Suprapubic skin (tissue), 4 donors: ENCODE results near the gene ZNF664. TPM values are rescaled to one million over a fixed set of nuclear protein-coding genes. Genes with fewer than 3 reads are reported as not detected.

Experiments
- DNase-seq, 2 donors: peaks; one replicate each; pipeline ENCODE4 v3.0.0-alpha.2; 2019; ENCODE audit warnings: low spot score in 2 of 2
- H3K27ac ChIP-seq: fragments of 200-600 bp; sonication (generic); one replicate; pipeline ENCODE4 v1.5.1; 2019
- H3K27me3 ChIP-seq: fragments of 200-600 bp; sonication (generic); one replicate; pipeline ENCODE4 v1.5.1; 2019
- H3K36me3 ChIP-seq: fragments of 200-600 bp; sonication (generic); one replicate; pipeline ENCODE4 v1.5.1; 2019
- H3K4me1 ChIP-seq: fragments of 200-600 bp; sonication (generic); one replicate; pipeline ENCODE4 v1.5.1; 2019
- H3K4me3 ChIP-seq: fragments of 200-600 bp; sonication (generic); one replicate; pipeline ENCODE4 v1.5.1; 2019; ENCODE audit warnings: mild to moderate bottlenecking
- H3K9me3 ChIP-seq: fragments of 200-600 bp; sonication (generic); one replicate; pipeline ENCODE4 v1.5.1; 2019
- EP300 ChIP-seq: sonication (generic); formaldehyde crosslinking; IDR thresholded peaks from one replicate; pipeline ENCODE4 v1.6.1; 2017; ENCODE audit warnings: antibody characterized with exemption
- POLR2A ChIP-seq, 2 donors: fragments of 450-650 bp; IDR thresholded peaks; one replicate each; pipeline ENCODE4 v1.6.1; 2017; ENCODE audit warnings: antibody characterized with exemption in 2 of 2, mild to moderate bottlenecking in 2 of 2, moderate library complexity in 2 of 2
- POLR2AphosphoS5 ChIP-seq, 3 donors: sonication (generic); formaldehyde crosslinking; IDR thresholded peaks; one replicate each; pipeline ENCODE4 v1.6.1; 2017; ENCODE audit warnings: antibody characterized with exemption in 3 of 3
- WGBS: methylation state at CpG from one replicate; pipeline ENCODE4 v1.1.5; 2018; 5-methylcytosine and 5-hydroxymethylcytosine counted together
- total RNA-seq, 4 donors: library from RNA; depleted of rRNA; stranded (reverse); fragments of >200 nt; gene quantifications; one replicate each; pipeline ENCODE4 v1.1.0, GENCODE V29; 2016
- TF ChIP-seq, protein P1 (sequence below), 2 donors: fragments of 200-600 bp in 1 of 2; fragments of 450-650 bp in 1 of 2; sonication (generic) in 1 of 2; IDR thresholded peaks; one replicate each; pipeline ENCODE4 v1.5.1; 2016 to 2019; ENCODE audit warnings: antibody characterized with exemption in 2 of 2, mild to moderate bottlenecking in 1 of 2, moderate library complexity in 1 of 2

Gene ZNF664
- total RNA-seq, 4 donors from 2014 or later, result 29.6 to 39.6 (median 32.8) TPM

DNA sequence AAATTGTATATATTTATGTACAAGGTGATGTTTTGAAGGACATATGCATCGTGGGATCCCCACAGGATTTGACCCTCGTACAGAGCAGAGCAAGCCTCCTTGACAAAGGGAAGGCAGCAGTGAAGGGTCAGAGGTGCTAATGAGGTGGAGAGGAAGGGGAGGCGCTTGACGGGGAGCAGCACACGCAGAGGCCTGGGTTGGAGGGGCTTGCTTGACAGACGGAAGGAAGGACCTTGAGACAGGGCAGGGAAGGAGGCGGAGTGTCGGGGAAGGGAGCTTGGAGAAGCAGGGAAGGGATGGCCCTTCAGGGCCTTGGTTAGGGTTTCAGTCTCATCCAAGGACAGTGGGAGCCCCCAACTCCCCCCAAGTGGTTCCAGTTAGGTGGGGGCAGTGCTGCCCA, 52.6 kb downstream of the ZNF664 start:
- Histone ChIP-seq H3K9me3 (no peaks in the 10 kb centered on the region), H3K4me1 (peaks cover 21% of the 10 kb centered on the region), H3K4me3 (no peak overlapping the region), H3K36me3 (no peaks in the 10 kb centered on the region), H3K27me3 (no peaks in the 10 kb centered on the region), H3K27ac (no peak overlapping the region)
- no peak for DNase-seq
- TF ChIP-seq EP300, result no peak
- TF ChIP-seq, protein P1, sequence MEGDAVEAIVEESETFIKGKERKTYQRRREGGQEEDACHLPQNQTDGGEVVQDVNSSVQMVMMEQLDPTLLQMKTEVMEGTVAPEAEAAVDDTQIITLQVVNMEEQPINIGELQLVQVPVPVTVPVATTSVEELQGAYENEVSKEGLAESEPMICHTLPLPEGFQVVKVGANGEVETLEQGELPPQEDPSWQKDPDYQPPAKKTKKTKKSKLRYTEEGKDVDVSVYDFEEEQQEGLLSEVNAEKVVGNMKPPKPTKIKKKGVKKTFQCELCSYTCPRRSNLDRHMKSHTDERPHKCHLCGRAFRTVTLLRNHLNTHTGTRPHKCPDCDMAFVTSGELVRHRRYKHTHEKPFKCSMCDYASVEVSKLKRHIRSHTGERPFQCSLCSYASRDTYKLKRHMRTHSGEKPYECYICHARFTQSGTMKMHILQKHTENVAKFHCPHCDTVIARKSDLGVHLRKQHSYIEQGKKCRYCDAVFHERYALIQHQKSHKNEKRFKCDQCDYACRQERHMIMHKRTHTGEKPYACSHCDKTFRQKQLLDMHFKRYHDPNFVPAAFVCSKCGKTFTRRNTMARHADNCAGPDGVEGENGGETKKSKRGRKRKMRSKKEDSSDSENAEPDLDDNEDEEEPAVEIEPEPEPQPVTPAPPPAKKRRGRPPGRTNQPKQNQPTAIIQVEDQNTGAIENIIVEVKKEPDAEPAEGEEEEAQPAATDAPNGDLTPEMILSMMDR (IDR thresholded peaks at IDR 0.05), result no peak
- TF ChIP-seq POLR2A (IDR thresholded peaks at IDR 0.05), result no peak
- no peak for TF ChIP-seq POLR2AphosphoS5 (IDR thresholded peaks at IDR 0.05)
- WGBS, result 86% methylated on average over 8 of the region's 8 CpGs

DNA sequence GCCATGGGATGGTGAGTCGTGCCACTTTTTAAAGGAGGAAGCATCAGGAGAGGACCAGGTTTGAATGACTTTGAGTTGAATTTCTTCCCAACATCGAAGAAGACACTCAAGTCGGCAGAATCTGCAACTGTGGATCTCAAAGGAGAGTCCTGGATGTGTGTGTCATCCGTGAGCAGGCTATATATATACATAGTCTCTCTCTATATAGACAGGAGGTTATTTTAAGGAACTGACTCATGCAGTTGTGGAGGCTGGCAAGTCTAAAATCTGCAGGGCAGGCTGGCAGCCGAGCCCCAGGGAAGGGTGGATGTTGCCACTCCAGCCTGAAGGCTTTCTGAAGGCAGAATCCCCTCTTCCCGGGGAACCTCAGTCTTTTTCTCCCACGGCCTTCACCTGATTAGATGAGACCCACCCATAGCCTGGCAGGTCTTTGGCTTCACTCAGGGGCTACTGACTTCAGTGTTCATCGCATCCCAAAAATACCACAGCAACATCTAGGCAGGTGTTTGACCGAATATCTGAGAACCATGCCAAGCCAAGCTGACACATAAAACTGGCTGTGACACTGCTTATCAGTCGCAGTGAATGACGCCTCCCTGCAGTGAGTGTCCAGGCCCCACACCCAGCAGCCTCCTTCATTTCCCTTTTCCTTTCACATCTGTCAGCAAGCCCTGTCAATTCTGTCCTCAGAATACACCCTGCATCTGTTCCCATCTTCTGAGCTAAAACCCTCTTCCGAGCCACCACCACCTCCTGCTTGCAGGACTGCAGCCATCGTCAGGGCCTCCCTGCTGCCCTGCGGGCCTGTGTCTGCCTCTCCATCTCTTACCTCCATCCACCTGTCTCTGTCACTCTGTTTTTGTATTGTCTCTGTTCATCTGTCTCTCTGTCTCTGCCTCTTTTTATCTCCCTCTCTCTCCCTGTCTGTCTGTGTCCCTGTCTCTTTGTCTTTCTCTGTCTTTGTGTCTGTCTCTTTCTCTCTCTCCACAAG, 54.0 kb downstream of the ZNF664 start:
- Histone ChIP-seq H3K27ac (no peak overlapping the region), H3K4me1 (peaks cover 18% of the 10 kb centered on the region), H3K9me3 (no peaks in the 10 kb centered on the region), H3K27me3 (no peaks in the 10 kb centered on the region), H3K36me3 (no peaks in the 10 kb centered on the region), H3K4me3 (no peak overlapping the region)
- no peak for DNase-seq
- WGBS, result 72% methylated on average over 13 of the region's 14 CpGs
- TF ChIP-seq POLR2A (IDR thresholded peaks at IDR 0.05), result no peak
- TF ChIP-seq EP300, result no peak
- TF ChIP-seq POLR2AphosphoS5 (IDR thresholded peaks at IDR 0.05), result no peak
- TF ChIP-seq, protein P1 (IDR thresholded peaks at IDR 0.05), result no peak

DNA sequence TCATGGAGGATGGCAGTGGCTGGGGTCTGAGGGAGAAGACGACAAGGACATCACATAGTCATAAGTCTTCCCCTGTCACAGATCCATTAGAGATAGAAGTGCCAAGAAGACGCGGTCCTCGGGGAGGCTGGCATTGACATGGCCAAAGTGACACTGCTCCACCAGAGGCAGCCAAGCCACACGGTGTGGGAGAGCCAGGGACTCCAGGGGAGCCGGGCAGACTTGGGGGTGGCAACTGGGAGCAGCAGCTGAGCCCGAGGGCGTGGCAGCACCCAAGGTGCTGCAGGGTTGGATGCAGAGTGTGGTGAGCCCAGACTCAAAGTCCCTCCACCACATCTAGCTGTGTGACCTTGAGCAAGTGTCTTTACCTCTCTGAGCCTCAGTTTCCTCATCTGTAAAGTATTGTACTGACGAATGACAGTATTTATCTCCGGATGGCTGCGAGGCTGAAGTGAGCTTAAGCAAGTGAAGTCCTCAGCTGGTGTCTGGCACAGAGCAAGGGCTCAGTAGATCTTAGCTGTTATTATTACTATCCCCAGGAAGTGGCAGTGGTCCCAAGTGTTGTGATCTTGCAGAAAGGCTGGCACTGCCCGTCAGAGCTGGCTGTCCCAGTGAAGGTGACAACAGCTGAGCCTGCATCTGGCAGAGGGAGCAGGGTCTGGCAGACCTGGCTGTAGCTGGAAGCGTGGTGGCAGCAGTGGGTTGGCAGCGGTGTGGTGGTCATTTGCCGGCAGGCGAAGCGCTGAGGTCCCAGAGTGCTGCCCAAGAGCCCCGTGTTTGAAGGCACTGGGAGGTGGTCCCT, 54.9 kb downstream of the ZNF664 start:
- Histone ChIP-seq H3K27ac (no peak overlapping the region), H3K27me3 (no peaks in the 10 kb centered on the region), H3K4me1 (peaks cover 18% of the 10 kb centered on the region), H3K9me3 (no peaks in the 10 kb centered on the region), H3K36me3 (no peaks in the 10 kb centered on the region), H3K4me3 (no peak overlapping the region)
- TF ChIP-seq, protein P1 (IDR thresholded peaks at IDR 0.05), result no peak
- TF ChIP-seq EP300, result no peak
- no peak for TF ChIP-seq POLR2A (IDR thresholded peaks at IDR 0.05)
- TF ChIP-seq POLR2AphosphoS5 (IDR thresholded peaks at IDR 0.05), result no peak
- no peak for DNase-seq
- WGBS, result 64% methylated on average over 11 of the region's 18 CpGs

DNA sequence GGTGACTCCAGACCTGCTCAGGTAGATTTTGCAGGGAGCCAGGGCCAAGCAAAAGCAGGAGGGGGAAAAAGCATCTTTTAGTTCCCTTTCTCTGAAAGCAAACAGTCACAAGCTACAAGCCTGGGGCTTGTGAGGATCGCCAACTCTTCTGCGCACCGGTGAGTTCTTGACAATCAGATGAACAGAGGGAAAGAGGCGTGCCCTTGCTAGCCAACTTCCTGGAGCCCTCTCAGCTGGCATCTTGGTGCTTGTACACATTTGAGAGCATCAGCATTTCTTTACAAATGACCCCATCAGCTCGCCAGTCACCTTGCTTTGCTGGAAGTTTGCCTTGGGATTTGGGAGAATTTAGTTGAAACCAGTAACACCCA, 55.5 kb downstream of the ZNF664 start:
- no peak overlapping the region for H3K4me3 ChIP-seq
- H3K36me3 ChIP-seq, result no peaks in the 10 kb centered on the region
- TF ChIP-seq, protein P1 (IDR thresholded peaks at IDR 0.05), result no peak
- TF ChIP-seq EP300 (no peak), POLR2AphosphoS5 (IDR thresholded peaks at IDR 0.05) (no peak), POLR2A (IDR thresholded peaks at IDR 0.05) (no peak)
- H3K9me3 ChIP-seq, result no peaks in the 10 kb centered on the region
- 54% methylated on average over 5 of the region's 5 CpGs for WGBS
- no peaks in the 10 kb centered on the region for H3K27me3 ChIP-seq
- no peak overlapping the region for H3K27ac ChIP-seq
- H3K4me1 ChIP-seq, result peaks cover 18% of the 10 kb centered on the region
- no peak for DNase-seq

DNA sequence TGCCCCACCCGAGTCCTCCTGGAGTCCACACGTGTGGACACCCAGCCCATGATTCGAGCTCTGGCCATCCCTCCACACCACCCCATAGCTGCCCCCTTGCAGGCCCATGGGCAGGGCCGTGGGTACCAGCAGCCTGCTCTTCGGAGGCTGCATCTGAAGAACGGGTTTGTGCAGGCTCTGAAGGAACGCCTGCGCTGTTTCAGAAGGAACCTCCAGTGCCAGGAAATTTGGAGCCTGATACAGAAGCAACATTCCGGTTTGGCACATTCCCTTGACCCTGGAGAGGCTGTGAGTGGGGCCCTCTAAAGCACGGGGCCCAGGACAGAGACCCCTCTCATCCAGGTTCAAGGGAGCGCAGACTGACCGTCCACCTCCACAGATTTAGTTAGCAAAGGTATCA, 57.0 kb downstream of the ZNF664 start:
- no peaks in the 10 kb centered on the region for H3K27me3 ChIP-seq
- TF ChIP-seq POLR2AphosphoS5 (IDR thresholded peaks at IDR 0.05) (no peak), EP300 (no peak)
- TF ChIP-seq, protein P1 (IDR thresholded peaks at IDR 0.05), result no peak
- H3K9me3 ChIP-seq, result no peaks in the 10 kb centered on the region
- H3K4me3 ChIP-seq, result no peak overlapping the region
- peaks cover 9% of the 10 kb centered on the region for H3K4me1 ChIP-seq
- H3K27ac ChIP-seq, result no peak overlapping the region
- DNase-seq, result no peak
- no peaks in the 10 kb centered on the region for H3K36me3 ChIP-seq
- 53% methylated on average over 12 of the region's 12 CpGs for WGBS
